SU-DHL-6 (cell line): ENCODE data around the gene MTMR2.

ENCODE experiments used
- H2AFZ ChIP-seq: fragments of 200-600 bp; sonication (generic); 2 replicates; pipeline ENCODE4 v1.6.1; 2014; ENCODE audit warnings: low read depth, mild to moderate bottlenecking, moderate library complexity, mixed read lengths, antibody characterized with exemption, low read length; ENCODE audit not compliant: severe bottlenecking
- H3F3A ChIP-seq: fragments of 200-600 bp; shearing (Covaris generic); 2 replicates; pipeline ENCODE4 v1.6.0; 2016; ENCODE audit warnings: antibody characterized with exemption, mild to moderate bottlenecking; ENCODE audit not compliant: insufficient read depth
- H3K27ac ChIP-seq: fragments of 200-600 bp; sonication (generic); 2 replicates; pipeline ENCODE4 v1.5.1; 2016; ENCODE audit warnings: low read depth, mild to moderate bottlenecking, low read length, moderate library complexity, mixed read lengths
- H3K27me3 ChIP-seq: fragments of 200-600 bp; sonication (generic), shearing (Covaris generic); 2 replicates; pipeline ENCODE4 v1.6.0; 2014; ENCODE audit warnings: mild to moderate bottlenecking, low read length
- H3K36me3 ChIP-seq: fragments of 200-600 bp; sonication (generic); 2 replicates; pipeline ENCODE4 v1.6.1; 2014; ENCODE audit warnings: mild to moderate bottlenecking, low read length, mixed read lengths
- H3K4me2 ChIP-seq: fragments of 300-600, 200-600 bp; shearing (Covaris generic), sonication (generic); 2 replicates; pipeline ENCODE4 v1.6.0; 2014; ENCODE audit warnings: low read length, low read depth, mild to moderate bottlenecking; ENCODE audit not compliant: poor library complexity, severe bottlenecking
- H3K4me3 ChIP-seq: fragments of 200-600 bp; sonication (generic); 2 replicates; pipeline ENCODE4 v1.5.1; 2014; ENCODE audit warnings: antibody characterized with exemption, low read length, mild to moderate bottlenecking, mixed read lengths; ENCODE audit not compliant: insufficient read depth, poor library complexity, severe bottlenecking
- H3K79me2 ChIP-seq: fragments of 200-600 bp; sonication (generic); 2 replicates; pipeline ENCODE4 v1.6.1; 2014; ENCODE audit warnings: mild to moderate bottlenecking, low read length, moderate library complexity; ENCODE audit not compliant: insufficient read depth
- H3K9ac ChIP-seq: fragments of 200-600 bp; sonication (generic); 2 replicates; pipeline ENCODE4 v1.7.0; 2014; ENCODE audit warnings: mild to moderate bottlenecking, low read length
- H3K9me2 ChIP-seq: fragments of 200-600 bp; sonication (generic); replicated peaks from 2 replicates; pipeline ENCODE4 v1.6.1; 2014; ENCODE audit warnings: low read length; ENCODE audit not compliant: insufficient read depth
- H3K9me3 ChIP-seq: fragments of 200-600 bp; sonication (generic); 2 replicates; pipeline ENCODE4 v1.6.1; 2014; ENCODE audit warnings: low read length, mixed read lengths; ENCODE audit not compliant: insufficient read depth
- H4K20me1 ChIP-seq: fragments of 200-600 bp; sonication (generic); 2 replicates; pipeline ENCODE4 v1.6.1; 2014; ENCODE audit warnings: low read depth, mild to moderate bottlenecking, antibody characterized with exemption, low read length, moderate library complexity, mixed read lengths
- CTCF ChIP-seq: fragments of 200-600 bp; sonication (generic); IDR thresholded peaks from one replicate; pipeline ENCODE4 v1.5.1; 2017; ENCODE audit warnings: antibody characterized with exemption, mild to moderate bottlenecking, low read length, moderate library complexity; ENCODE audit not compliant: insufficient read depth, poor library complexity, severe bottlenecking
- EZH2phosphoT487 ChIP-seq: fragments of 200-600 bp; sonication (generic), shearing (Covaris generic); conservative IDR thresholded peaks from 2 replicates; pipeline ENCODE4 v1.6.1; 2018; ENCODE audit warnings: mild to moderate bottlenecking, antibody characterized with exemption, low read length, moderate library complexity, mixed read lengths

The MTMR2 gene

GRCh38 chr11:95886462-95886861, 37.4 kb downstream of the MTMR2 start:
- H3K27me3 ChIP-seq = no peaks in the 10 kb centered on the region
- no peaks in the 10 kb centered on the region for H3K79me2 ChIP-seq
- no peaks in the 10 kb centered on the region for H3F3A ChIP-seq
- H3K9me3 ChIP-seq = no peaks in the 10 kb centered on the region
- H3K36me3 ChIP-seq = peaks cover 5% of the 10 kb centered on the region; the same call in 1 of the 2 replicates
- H3K9ac ChIP-seq = no peak overlapping the region
- no peak overlapping the region for H3K4me3 ChIP-seq
- no peak overlapping the region for H2AFZ ChIP-seq
- no peak overlapping the region for H3K4me2 ChIP-seq
- TF ChIP-seq CTCF = no peak
- no peak for TF ChIP-seq EZH2phosphoT487
- no peaks in the 10 kb centered on the region for H3K9me2 ChIP-seq
- H3K27ac ChIP-seq = no peak overlapping the region
- no peaks in the 10 kb centered on the region for H4K20me1 ChIP-seq

- H3F3A ChIP-seq = 0 out of 2 replicates have a peak, but pooled peaks cover 6% of the 10 kb centered on the region
- no peak overlapping the region for H3K4me3 ChIP-seq
- TF ChIP-seq EZH2phosphoT487 = no peak
- no peak for TF ChIP-seq CTCF
- H3K36me3 ChIP-seq = peaks cover 8% of the 10 kb centered on the region; the same call in 1 of the 2 replicates
- no peaks in the 10 kb centered on the region for H3K9me2 ChIP-seq
- H3K27ac ChIP-seq = no peak overlapping the region
- no peak overlapping the region for H3K9ac ChIP-seq
- H2AFZ ChIP-seq = no peak overlapping the region
- no peak overlapping the region for H3K4me2 ChIP-seq
- no peaks in the 10 kb centered on the region for H3K9me3 ChIP-seq
- no peaks in the 10 kb centered on the region for H3K27me3 ChIP-seq
- no peaks in the 10 kb centered on the region for H3K79me2 ChIP-seq
- no peaks in the 10 kb centered on the region for H4K20me1 ChIP-seq
Measured at GRCh38 chr11:95884802-95885201, 39.1 kb downstream of the MTMR2 start.

GRCh38 chr11:95884376-95884775, 39.5 kb downstream of the MTMR2 start:
- no peaks in the 10 kb centered on the region for H3K27me3 ChIP-seq
- 0 out of 2 replicates have a peak, but pooled peaks cover 6% of the 10 kb centered on the region for H3F3A ChIP-seq
- no peak overlapping the region for H2AFZ ChIP-seq
- peaks cover 8% of the 10 kb centered on the region; the same call in 1 of the 2 replicates for H3K36me3 ChIP-seq
- no peaks in the 10 kb centered on the region for H3K9me3 ChIP-seq
- H3K9ac ChIP-seq = no peak overlapping the region
- H3K79me2 ChIP-seq = no peaks in the 10 kb centered on the region
- no peak overlapping the region for H3K27ac ChIP-seq
- H3K4me3 ChIP-seq = no peak overlapping the region
- H3K9me2 ChIP-seq = no peaks in the 10 kb centered on the region
- TF ChIP-seq EZH2phosphoT487 (no peak), CTCF (no peak)
- no peak overlapping the region for H3K4me2 ChIP-seq
- no peaks in the 10 kb centered on the region for H4K20me1 ChIP-seq

GRCh38 chr11:95883381-95883780, 40.5 kb downstream of the MTMR2 start:
- no peak overlapping the region for H3K4me3 ChIP-seq

More at GRCh38 chr11:95883381-95883780, 40.5 kb downstream of the MTMR2 start:
- Histone ChIP-seq H3K79me2 (no peaks in the 10 kb centered on the region), H3K36me3 (peaks cover 8% of the 10 kb centered on the region; the same call in 1 of the 2 replicates), H3F3A (0 out of 2 replicates have a peak, but pooled peaks cover 6% of the 10 kb centered on the region), H3K9me3 (no peaks in the 10 kb centered on the region), H3K4me2 (no peak overlapping the region), H3K9ac (no peak overlapping the region), H3K27me3 (no peaks in the 10 kb centered on the region), H3K9me2 (no peaks in the 10 kb centered on the region), H2AFZ (no peak overlapping the region), H4K20me1 (no peaks in the 10 kb centered on the region), H3K27ac (no peak overlapping the region)
- no peak for TF ChIP-seq EZH2phosphoT487
- no peak for TF ChIP-seq CTCF
